HepG2 (cell line): ENCODE measurements around the gene MKNK1.

Source experiments
- EP300 ChIP-seq, 3 experiments: sonication (generic) in 1 of 3; formaldehyde crosslinking in 1 of 3; IDR thresholded peaks; 2 replicates each; pipeline versions ENCODE4 v1.5.1 to v1.6.1; 2011 to 2020; ENCODE audit warnings: low read depth in 2 of 3, low read length in 2 of 3, borderline replicate concordance in 1 of 3, improper control_type of control experiment in 1 of 3, mild to moderate bottlenecking in 1 of 3, missing genetic modification reagents in 1 of 3, moderate library complexity in 1 of 3
- KDM1A ChIP-seq: IDR thresholded peaks from 2 replicates; pipeline ENCODE4 v1.6.1; 2016; ENCODE audit warnings: missing compliant biosample characterization
- NR3C1 ChIP-seq: sonication (generic); formaldehyde crosslinking; IDR thresholded peaks from 2 replicates; pipeline ENCODE4 v1.4.0; 2020; ENCODE audit warnings: missing genetic modification reagents
- SP1 ChIP-seq, 2 experiments: fragments of 450-650 bp in 1 of 2; sonication (generic) in 1 of 2; formaldehyde crosslinking in 1 of 2; IDR thresholded peaks; 2 replicates each; pipeline versions ENCODE4 v1.4.0 to v1.6.1; 2016 to 2020; ENCODE audit warnings: missing genetic modification reagents in 1 of 2
- ZNF558 ChIP-seq: sonication (generic); formaldehyde crosslinking; IDR thresholded peaks from 2 replicates; pipeline ENCODE4 v1.9.0; 2022; ENCODE audit warnings: mild to moderate bottlenecking, missing genetic modification reagents, borderline replicate concordance
- ZNF816 ChIP-seq: sonication (generic); formaldehyde crosslinking; IDR thresholded peaks from 2 replicates; pipeline ENCODE4 v1.8.0; 2022; ENCODE audit warnings: missing genetic modification reagents, mild to moderate bottlenecking, borderline replicate concordance
- ZNF883 ChIP-seq: sonication (generic); formaldehyde crosslinking; IDR thresholded peaks from 2 replicates; pipeline ENCODE4 v1.5.1; 2020; ENCODE audit warnings: mild to moderate bottlenecking, missing genetic modification reagents; ENCODE audit errors: not compliant biosample characterization
- ZZZ3 ChIP-seq: sonication (generic); formaldehyde crosslinking; IDR thresholded peaks from 2 replicates; pipeline ENCODE4 v1.4.0; 2020; ENCODE audit warnings: missing genetic modification reagents, mild to moderate bottlenecking, borderline replicate concordance
- TF ChIP-seq, protein P1 (sequence below), 2 experiments: sonication (generic) in 1 of 2; formaldehyde crosslinking in 1 of 2; IDR thresholded peaks; 2 replicates each; pipeline versions ENCODE4 v1.5.1 to v1.6.1; 2011 to 2020; ENCODE audit warnings: borderline replicate concordance in 1 of 2, low read depth in 1 of 2, low read length in 1 of 2, mild to moderate bottlenecking in 1 of 2, missing genetic modification reagents in 1 of 2, moderate library complexity in 1 of 2
- TF ChIP-seq, protein P2 (sequence below): sonication (generic); formaldehyde crosslinking; IDR thresholded peaks from 2 replicates; pipeline ENCODE4 v1.4.0; 2020; ENCODE audit warnings: missing genetic modification reagents
- TF ChIP-seq, protein P3 (sequence below): sonication (generic); formaldehyde crosslinking; IDR thresholded peaks from 2 replicates; pipeline ENCODE4 v1.5.1; 2020; ENCODE audit warnings: missing genetic modification reagents, mild to moderate bottlenecking, borderline replicate concordance
- TF ChIP-seq, protein P4 (sequence below): IDR thresholded peaks from 2 replicates; pipeline ENCODE4 v1.6.1; 2012; ENCODE audit warnings: inconsistent platforms

DNA sequence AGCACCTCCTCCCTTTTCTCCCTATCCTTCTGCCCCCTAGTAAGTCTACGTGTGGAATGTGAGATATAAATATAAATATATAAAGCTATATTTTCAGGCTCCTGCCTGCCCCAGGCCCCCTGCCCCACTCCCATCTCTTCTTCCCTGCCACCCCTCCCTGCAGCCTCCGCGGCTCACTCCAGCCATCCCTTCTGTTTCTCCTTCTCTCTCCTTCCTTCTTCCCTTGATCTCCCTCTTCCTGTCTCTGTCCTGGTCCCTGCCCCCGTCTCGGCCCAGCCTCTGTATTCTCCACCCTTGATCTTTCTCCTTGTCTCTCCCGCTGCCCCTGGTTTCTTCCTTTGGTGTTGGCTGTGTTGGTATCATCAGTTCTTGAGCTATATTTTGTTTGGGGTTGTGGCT lies 91.3 kb downstream of the MKNK1 start:
- TF ChIP-seq ZNF558 (no peak), KDM1A (CRISPR knock-in tag) (no peak), EP300 (IDR thresholded peaks at IDR 0.05; ENCODE audit: low read depth in 2 of 2, low read length in 2 of 2) (no peak), EP300 (CRISPR knock-in tag; IDR thresholded peaks at IDR 0.05; ENCODE audit: borderline replicate concordance) (no peak), ZNF883 (CRISPR knock-in tag) (no peak), ZZZ3 (CRISPR knock-in tag) (no peak), SP1 (IDR thresholded peaks at IDR 0.05) (no peak), SP1 (CRISPR knock-in tag; IDR thresholded peaks at IDR 0.05) (no peak), NR3C1 (CRISPR knock-in tag) (no peak), ZNF816 (no peak)
- TF ChIP-seq, protein P1, sequence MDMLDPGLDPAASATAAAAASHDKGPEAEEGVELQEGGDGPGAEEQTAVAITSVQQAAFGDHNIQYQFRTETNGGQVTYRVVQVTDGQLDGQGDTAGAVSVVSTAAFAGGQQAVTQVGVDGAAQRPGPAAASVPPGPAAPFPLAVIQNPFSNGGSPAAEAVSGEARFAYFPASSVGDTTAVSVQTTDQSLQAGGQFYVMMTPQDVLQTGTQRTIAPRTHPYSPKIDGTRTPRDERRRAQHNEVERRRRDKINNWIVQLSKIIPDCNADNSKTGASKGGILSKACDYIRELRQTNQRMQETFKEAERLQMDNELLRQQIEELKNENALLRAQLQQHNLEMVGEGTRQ (IDR thresholded peaks at IDR 0.05; ENCODE audit: low read depth, low read length) = no peak
- TF ChIP-seq, protein P1 (CRISPR knock-in tag; IDR thresholded peaks at IDR 0.05; ENCODE audit: borderline replicate concordance) = no peak
- TF ChIP-seq, protein P2, sequence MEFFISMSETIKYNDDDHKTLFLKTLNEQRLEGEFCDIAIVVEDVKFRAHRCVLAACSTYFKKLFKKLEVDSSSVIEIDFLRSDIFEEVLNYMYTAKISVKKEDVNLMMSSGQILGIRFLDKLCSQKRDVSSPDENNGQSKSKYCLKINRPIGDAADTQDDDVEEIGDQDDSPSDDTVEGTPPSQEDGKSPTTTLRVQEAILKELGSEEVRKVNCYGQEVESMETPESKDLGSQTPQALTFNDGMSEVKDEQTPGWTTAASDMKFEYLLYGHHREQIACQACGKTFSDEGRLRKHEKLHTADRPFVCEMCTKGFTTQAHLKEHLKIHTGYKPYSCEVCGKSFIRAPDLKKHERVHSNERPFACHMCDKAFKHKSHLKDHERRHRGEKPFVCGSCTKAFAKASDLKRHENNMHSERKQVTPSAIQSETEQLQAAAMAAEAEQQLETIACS = no peak
- TF ChIP-seq, protein P3, sequence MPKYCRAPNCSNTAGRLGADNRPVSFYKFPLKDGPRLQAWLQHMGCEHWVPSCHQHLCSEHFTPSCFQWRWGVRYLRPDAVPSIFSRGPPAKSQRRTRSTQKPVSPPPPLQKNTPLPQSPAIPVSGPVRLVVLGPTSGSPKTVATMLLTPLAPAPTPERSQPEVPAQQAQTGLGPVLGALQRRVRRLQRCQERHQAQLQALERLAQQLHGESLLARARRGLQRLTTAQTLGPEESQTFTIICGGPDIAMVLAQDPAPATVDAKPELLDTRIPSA (CRISPR knock-in tag) = no peak
- TF ChIP-seq, protein P4, sequence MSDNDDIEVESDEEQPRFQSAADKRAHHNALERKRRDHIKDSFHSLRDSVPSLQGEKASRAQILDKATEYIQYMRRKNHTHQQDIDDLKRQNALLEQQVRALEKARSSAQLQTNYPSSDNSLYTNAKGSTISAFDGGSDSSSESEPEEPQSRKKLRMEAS = no peak
